ENCODE results near the gene SMAD1. TPM values are rescaled to one million over a fixed set of nuclear protein-coding genes. Genes with fewer than 3 reads are reported as not detected.

The SMAD1 gene
- total RNA-seq (2014; rRNA removed; shearing (Covaris generic)) = 13.4 and 16.7 TPM in 2 replicates

- peak; percentile 78 to 89 for DNase-seq (ENCODE audit: low read depth in 1 of 2, low spot score in 2 of 2)
- no peaks in the 10 kb centered on the region for H3K27me3 ChIP-seq (replicated peaks)
- H3K9me3 ChIP-seq (replicated peaks) = no peaks in the 10 kb centered on the region
- H3K4me3 ChIP-seq = peak within 1 kb of the TSS; percentile 96
- peak within 1 kb of the TSS; percentile 93 for H3K27ac ChIP-seq
- H3K36me3 ChIP-seq = peaks cover 8% of the 10 kb centered on the region
- H3K4me1 ChIP-seq (replicated peaks) = peaks cover 12% of the 10 kb centered on the region
These were observed at the start of gene SMAD1 for GRCh38 chr4:145481164-145481941. Gene SMAD1, plus strand, starts transcription at chr4:145481853. Its CDS starts 32,761 bp downstream, at chr4:145514614.

GRCh38 chr4:145433684-145434083, 48.0 kb upstream of the SMAD1 start:
- no peaks in the 10 kb centered on the region for H3K4me1 ChIP-seq (replicated peaks)
- no peaks in the 10 kb centered on the region for H3K9me3 ChIP-seq (replicated peaks)
- no peak overlapping the region for H3K4me3 ChIP-seq
- DNase-seq (ENCODE audit: low read depth in 1 of 2, low spot score in 2 of 2) = no peak
- H3K36me3 ChIP-seq = no peaks in the 10 kb centered on the region
- H3K27ac ChIP-seq = no peak overlapping the region
- H3K27me3 ChIP-seq (replicated peaks) = no peaks in the 10 kb centered on the region

- H3K4me3 ChIP-seq = no peak overlapping the region
- no peak overlapping the region for H3K27ac ChIP-seq
- no peaks in the 10 kb centered on the region for H3K27me3 ChIP-seq (replicated peaks)
- H3K9me3 ChIP-seq (replicated peaks) = no peaks in the 10 kb centered on the region
- no peak for DNase-seq (ENCODE audit: low read depth in 1 of 2, low spot score in 2 of 2)
- no peaks in the 10 kb centered on the region for H3K36me3 ChIP-seq
- no peaks in the 10 kb centered on the region for H3K4me1 ChIP-seq (replicated peaks)
These were observed 46.0 kb upstream of the SMAD1 start for GRCh38 chr4:145435646-145436045.

- no peak for DNase-seq (ENCODE audit: low read depth in 1 of 2, low spot score in 2 of 2)
- Histone ChIP-seq H3K4me3 (no peak overlapping the region), H3K27ac (no peak overlapping the region), H3K27me3 (replicated peaks) (no peaks in the 10 kb centered on the region), H3K36me3 (no peaks in the 10 kb centered on the region), H3K4me1 (replicated peaks) (no peaks in the 10 kb centered on the region), H3K9me3 (replicated peaks) (no peaks in the 10 kb centered on the region)
These were observed 45.5 kb upstream of the SMAD1 start for GRCh38 chr4:145436114-145436513.

- H3K27ac ChIP-seq = no peak overlapping the region
- H3K4me3 ChIP-seq = no peak overlapping the region
- H3K36me3 ChIP-seq = no peaks in the 10 kb centered on the region
- DNase-seq (ENCODE audit: low read depth in 1 of 2, low spot score in 2 of 2) = no peak
- H3K4me1 ChIP-seq (replicated peaks) = no peaks in the 10 kb centered on the region
- H3K9me3 ChIP-seq (replicated peaks) = no peaks in the 10 kb centered on the region
- H3K27me3 ChIP-seq (replicated peaks) = no peaks in the 10 kb centered on the region
These were observed 44.9 kb upstream of the SMAD1 start for GRCh38 chr4:145436796-145437195.

- no peak for DNase-seq (ENCODE audit: low read depth in 1 of 2, low spot score in 2 of 2)
- no peaks in the 10 kb centered on the region for H3K4me1 ChIP-seq (replicated peaks)
- no peak overlapping the region for H3K27ac ChIP-seq
- no peaks in the 10 kb centered on the region for H3K27me3 ChIP-seq (replicated peaks)
- no peaks in the 10 kb centered on the region for H3K9me3 ChIP-seq (replicated peaks)
- H3K36me3 ChIP-seq = no peaks in the 10 kb centered on the region
- H3K4me3 ChIP-seq = no peak overlapping the region
These were observed 44.2 kb upstream of the SMAD1 start for GRCh38 chr4:145437466-145437865.

GRCh38 chr4:145438298-145438697, 43.4 kb upstream of the SMAD1 start:
- Histone ChIP-seq H3K9me3 (replicated peaks) (no peaks in the 10 kb centered on the region), H3K36me3 (no peaks in the 10 kb centered on the region), H3K4me3 (no peak overlapping the region), H3K27me3 (replicated peaks) (no peaks in the 10 kb centered on the region), H3K4me1 (replicated peaks) (no peaks in the 10 kb centered on the region), H3K27ac (no peak overlapping the region)
- DNase-seq (ENCODE audit: low read depth in 1 of 2, low spot score in 2 of 2) = no peak

GRCh38 chr4:145440292-145441007, 41.2 kb upstream of the SMAD1 start:
- H3K4me1 ChIP-seq (replicated peaks) = no peaks in the 10 kb centered on the region
- no peak for DNase-seq (ENCODE audit: low read depth in 1 of 2, low spot score in 2 of 2)
- no peak overlapping the region for H3K27ac ChIP-seq
- H3K9me3 ChIP-seq (replicated peaks) = no peaks in the 10 kb centered on the region
- no peak overlapping the region for H3K4me3 ChIP-seq
- H3K36me3 ChIP-seq = no peaks in the 10 kb centered on the region
- H3K27me3 ChIP-seq (replicated peaks) = no peaks in the 10 kb centered on the region

GRCh38 chr4:145446184-145446583, 35.5 kb upstream of the SMAD1 start:
- H3K4me3 ChIP-seq = no peak overlapping the region
- no peak for DNase-seq (ENCODE audit: low read depth in 1 of 2, low spot score in 2 of 2)
- no peak overlapping the region for H3K27ac ChIP-seq
- no peaks in the 10 kb centered on the region for H3K9me3 ChIP-seq (replicated peaks)
- no peaks in the 10 kb centered on the region for H3K36me3 ChIP-seq
- no peaks in the 10 kb centered on the region for H3K4me1 ChIP-seq (replicated peaks)
- H3K27me3 ChIP-seq (replicated peaks) = no peaks in the 10 kb centered on the region

GRCh38 chr4:145451895-145452294, 29.8 kb upstream of the SMAD1 start:
- no peak overlapping the region for H3K27ac ChIP-seq
- no peak for DNase-seq (ENCODE audit: low read depth in 1 of 2, low spot score in 2 of 2)
- no peaks in the 10 kb centered on the region for H3K36me3 ChIP-seq
- H3K4me3 ChIP-seq = no peak overlapping the region
- H3K27me3 ChIP-seq (replicated peaks) = no peaks in the 10 kb centered on the region
- H3K9me3 ChIP-seq (replicated peaks) = no peaks in the 10 kb centered on the region
- no peaks in the 10 kb centered on the region for H3K4me1 ChIP-seq (replicated peaks)

GRCh38 chr4:145452447-145453162, 29.0 kb upstream of the SMAD1 start:
- DNase-seq (ENCODE audit: low read depth in 1 of 2, low spot score in 2 of 2) = no peak
- Histone ChIP-seq H3K36me3 (no peaks in the 10 kb centered on the region), H3K27ac (no peak overlapping the region), H3K9me3 (replicated peaks) (no peaks in the 10 kb centered on the region), H3K4me3 (no peak overlapping the region), H3K4me1 (replicated peaks) (no peaks in the 10 kb centered on the region), H3K27me3 (replicated peaks) (no peaks in the 10 kb centered on the region)

GRCh38 chr4:145453163-145453520, 28.5 kb upstream of the SMAD1 start:
- DNase-seq (ENCODE audit: low read depth in 1 of 2, low spot score in 2 of 2) = no peak
- no peaks in the 10 kb centered on the region for H3K4me1 ChIP-seq (replicated peaks)
- H3K4me3 ChIP-seq = no peak overlapping the region
- no peaks in the 10 kb centered on the region for H3K27me3 ChIP-seq (replicated peaks)
- H3K27ac ChIP-seq = no peak overlapping the region
- no peaks in the 10 kb centered on the region for H3K36me3 ChIP-seq
- H3K9me3 ChIP-seq (replicated peaks) = no peaks in the 10 kb centered on the region

GRCh38 chr4:145473203-145473602, 8.4 kb upstream of the SMAD1 start:
- no peak for DNase-seq (ENCODE audit: low read depth in 1 of 2, low spot score in 2 of 2)
- no peaks in the 10 kb centered on the region; the same call in 1 of the 2 replicates for H3K9me3 ChIP-seq (replicated peaks)
- H3K4me1 ChIP-seq (replicated peaks) = no peaks in the 10 kb centered on the region
- H3K27ac ChIP-seq = no peak overlapping the region
- no peaks in the 10 kb centered on the region for H3K27me3 ChIP-seq (replicated peaks)
- no peak overlapping the region for H3K4me3 ChIP-seq
- no peaks in the 10 kb centered on the region for H3K36me3 ChIP-seq

GRCh38 chr4:145480257-145480656, 1.4 kb upstream of the SMAD1 start:
- Histone ChIP-seq H3K4me3 (no peak overlapping the region), H3K4me1 (replicated peaks) (peaks cover 12% of the 10 kb centered on the region), H3K27me3 (replicated peaks) (no peaks in the 10 kb centered on the region), H3K9me3 (replicated peaks) (no peaks in the 10 kb centered on the region), H3K27ac (no peak overlapping the region), H3K36me3 (peaks cover 8% of the 10 kb centered on the region)
- no peak for DNase-seq (ENCODE audit: low read depth in 1 of 2, low spot score in 2 of 2)

Measured in SJSA1 (cell line).